COLO668 (cell line): ENCODE measurements around the gene CD300LD.
A peak's percentile ranks its signal among the peaks of the same experiment; 100 is the strongest.
"Not testable (repeated sequence)": the region's sequence is repeated elsewhere in the genome, so short reads cannot be mapped to it uniquely, and the experiment has no call there.

Experiments used
- DNase-seq: peaks from one replicate; lab custom pipeline; 2025; ENCODE audit not compliant: unreplicated experiment; lab: John Stamatoyannopoulos, UW

CD300LD gene

GRCh38 chr17:74573635-74574034 lies 18.4 kb downstream of the CD300LD start:
- DNase-seq = not testable (repeated sequence)

- DNase-seq = no peak
Measured at GRCh38 chr17:74573169-74573568, 18.9 kb downstream of the CD300LD start.

GRCh38 chr17:74571621-74572270 lies 20.3 kb downstream of the CD300LD start:
- no peak for DNase-seq

- peak; percentile 4 for DNase-seq
Measured at GRCh38 chr17:74569020-74570003, 22.8 kb downstream of the CD300LD start.

GRCh38 chr17:74568106-74568873 lies 23.8 kb downstream of the CD300LD start:
- DNase-seq = no peak

GRCh38 chr17:74567397-74567796 lies 24.7 kb downstream of the CD300LD start, which contains the start of gene CD300H:
TSS of gene CD300H (minus strand) at chr17:74567509.
- DNase-seq = no peak

- peak; percentile 17 for DNase-seq
Measured at GRCh38 chr17:74566132-74566753, 25.8 kb downstream of the CD300LD start.

- DNase-seq = no peak
Measured at GRCh38 chr17:74565126-74565525, 27.0 kb downstream of the CD300LD start.

- DNase-seq = no peak
Measured at GRCh38 chr17:74563358-74563757, 28.7 kb downstream of the CD300LD start.

- DNase-seq = no peak
Measured at GRCh38 chr17:74561586-74561985, 30.5 kb downstream of the CD300LD start.

- no peak for DNase-seq
Measured at GRCh38 chr17:74558882-74559519, 33.1 kb downstream of the CD300LD start.

- not testable (repeated sequence) for DNase-seq
Measured at GRCh38 chr17:74558402-74558801, 33.7 kb downstream of the CD300LD start.

GRCh38 chr17:74555427-74555940 lies 36.6 kb downstream of the CD300LD start:
- no peak for DNase-seq

- DNase-seq = no peak
Measured at GRCh38 chr17:74554909-74555308, 37.2 kb downstream of the CD300LD start.

GRCh38 chr17:74552037-74552436 lies 40.0 kb downstream of the CD300LD start:
- DNase-seq = no peak

- DNase-seq = no peak
Measured at GRCh38 chr17:74550602-74551001, 41.5 kb downstream of the CD300LD start.

GRCh38 chr17:74549343-74549742 lies 42.7 kb downstream of the CD300LD start:
- DNase-seq = no peak

GRCh38 chr17:74547736-74548135 lies 44.3 kb downstream of the CD300LD start:
- peak; percentile 52 for DNase-seq

- DNase-seq = no peak
Measured at GRCh38 chr17:74547264-74547663, 44.8 kb downstream of the CD300LD start.

GRCh38 chr17:74546586-74546985 lies 45.5 kb downstream of the CD300LD start:
- DNase-seq = no peak
